ENCODE data around the gene SLC41A1.

The SLC41A1 gene

GRCh38 chr1:205822397-205822796, 9.4 kb upstream of the SLC41A1 start:
- no peak for DNase-seq (ENCODE audit: low read depth in 2 of 2)

- no peak for DNase-seq (ENCODE audit: low read depth in 2 of 2)
Observed at GRCh38 chr1:205817988-205818387, 5.0 kb upstream of the SLC41A1 start.

- no peak for DNase-seq (ENCODE audit: low read depth in 2 of 2)
Observed at GRCh38 chr1:205817364-205817763, 4.4 kb upstream of the SLC41A1 start.

GRCh38 chr1:205813755-205814058, 709 bp upstream of the SLC41A1 start:
- DNase-seq (ENCODE audit: low read depth in 2 of 2) = no peak

GRCh38 chr1:205812271-205812877, 624 bp downstream of the SLC41A1 start:
- no peak for DNase-seq (ENCODE audit: low read depth in 2 of 2)

GRCh38 chr1:205811660-205812059, 1.3 kb downstream of the SLC41A1 start:
- DNase-seq (ENCODE audit: low read depth in 2 of 2) = no peak

GRCh38 chr1:205810448-205811157, 2.4 kb downstream of the SLC41A1 start:
- DNase-seq (ENCODE audit: low read depth in 2 of 2) = no peak

GRCh38 chr1:205809942-205810345, 3.1 kb downstream of the SLC41A1 start:
- no peak for DNase-seq (ENCODE audit: low read depth in 2 of 2)

GRCh38 chr1:205809469-205809868, 3.5 kb downstream of the SLC41A1 start:
- DNase-seq (ENCODE audit: low read depth in 2 of 2) = no peak

GRCh38 chr1:205805082-205805711, 7.8 kb downstream of the SLC41A1 start:
- DNase-seq (ENCODE audit: low read depth in 2 of 2) = no peak

GRCh38 chr1:205804605-205805004, 8.4 kb downstream of the SLC41A1 start:
- DNase-seq (ENCODE audit: low read depth in 2 of 2) = no peak

GRCh38 chr1:205803986-205804385, 9.0 kb downstream of the SLC41A1 start:
- no peak for DNase-seq (ENCODE audit: low read depth in 2 of 2)

- no peak for DNase-seq (ENCODE audit: low read depth in 2 of 2)
Observed at GRCh38 chr1:205802060-205802459, 10.9 kb downstream of the SLC41A1 start.

- no peak for DNase-seq (ENCODE audit: low read depth in 2 of 2)
Observed at GRCh38 chr1:205800981-205801703, 11.9 kb downstream of the SLC41A1 start.

GRCh38 chr1:205800427-205800826, 12.6 kb downstream of the SLC41A1 start:
- DNase-seq (ENCODE audit: low read depth in 2 of 2) = no peak

- no peak for DNase-seq (ENCODE audit: low read depth in 2 of 2)
Observed at GRCh38 chr1:205798577-205798976, 14.4 kb downstream of the SLC41A1 start.

GRCh38 chr1:205797168-205797567, 15.8 kb downstream of the SLC41A1 start:
- no peak for DNase-seq (ENCODE audit: low read depth in 2 of 2)

GRCh38 chr1:205794011-205794730, 18.8 kb downstream of the SLC41A1 start:
- no peak for DNase-seq (ENCODE audit: low read depth in 2 of 2)

- no peak for DNase-seq (ENCODE audit: low read depth in 2 of 2)
Observed at GRCh38 chr1:205792961-205793673, 19.9 kb downstream of the SLC41A1 start.

GRCh38 chr1:205792481-205792881, 20.5 kb downstream of the SLC41A1 start:
- no peak for DNase-seq (ENCODE audit: low read depth in 2 of 2)

GRCh38 chr1:205791568-205792180, 21.3 kb downstream of the SLC41A1 start:
- no peak for DNase-seq (ENCODE audit: low read depth in 2 of 2)
